DMS53 (cell line): Measurements from ENCODE around the gene RPL27A.

Source experiments
- DNase-seq: peaks from one replicate; lab custom pipeline; 2025; lab: John Stamatoyannopoulos, UW

RPL27A gene

GRCh38 chr11:8699903-8700302 is 17.3 kb downstream of the RPL27A start:
- peak; percentile 12 for DNase-seq

- DNase-seq, result no peak
Measured at GRCh38 chr11:8701891-8702597, 19.5 kb downstream of the RPL27A start.

DNA sequence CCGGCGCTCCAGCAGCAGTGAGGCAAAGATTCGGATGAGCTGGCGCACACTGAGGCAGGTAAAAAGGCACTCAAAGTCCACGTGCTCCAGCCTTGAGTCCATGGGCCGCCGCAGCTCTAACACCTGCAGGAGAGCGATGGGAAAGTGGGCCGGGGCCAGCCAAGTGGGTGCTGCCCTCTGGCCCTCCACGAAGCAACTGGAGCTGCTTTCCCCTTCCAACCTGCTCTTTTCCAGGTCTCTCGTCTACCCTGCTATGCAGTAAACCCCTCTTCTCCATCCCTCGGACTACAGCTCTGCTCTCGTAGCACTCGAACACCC is 20.0 kb downstream of the RPL27A start:
- no peak for DNase-seq

DNA sequence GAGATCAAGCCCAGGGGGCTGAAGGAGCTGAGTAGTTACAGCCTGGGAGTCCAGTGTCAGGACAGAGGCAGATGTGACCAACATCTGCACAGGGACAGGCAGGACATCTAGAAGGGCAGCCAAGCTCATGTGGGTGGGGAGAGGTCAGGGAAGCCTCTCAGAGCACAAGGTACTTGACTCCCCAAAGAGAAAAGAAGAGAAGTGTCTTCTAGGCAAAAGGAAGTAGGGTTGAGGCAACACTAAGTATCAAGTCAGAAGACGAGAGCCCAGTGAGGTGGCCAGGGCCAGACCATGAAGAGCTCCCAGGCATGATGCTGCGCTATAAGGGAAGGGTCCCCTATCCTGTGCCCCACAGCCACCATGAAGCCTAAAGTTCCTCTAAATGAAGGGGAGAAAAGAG is 21.5 kb downstream of the RPL27A start:
- no peak for DNase-seq

- no peak for DNase-seq
Measured at GRCh38 chr11:8705146-8705545, 22.6 kb downstream of the RPL27A start.

- DNase-seq, result no peak
Measured at GRCh38 chr11:8706673-8707432, 24.3 kb downstream of the RPL27A start.

DNA sequence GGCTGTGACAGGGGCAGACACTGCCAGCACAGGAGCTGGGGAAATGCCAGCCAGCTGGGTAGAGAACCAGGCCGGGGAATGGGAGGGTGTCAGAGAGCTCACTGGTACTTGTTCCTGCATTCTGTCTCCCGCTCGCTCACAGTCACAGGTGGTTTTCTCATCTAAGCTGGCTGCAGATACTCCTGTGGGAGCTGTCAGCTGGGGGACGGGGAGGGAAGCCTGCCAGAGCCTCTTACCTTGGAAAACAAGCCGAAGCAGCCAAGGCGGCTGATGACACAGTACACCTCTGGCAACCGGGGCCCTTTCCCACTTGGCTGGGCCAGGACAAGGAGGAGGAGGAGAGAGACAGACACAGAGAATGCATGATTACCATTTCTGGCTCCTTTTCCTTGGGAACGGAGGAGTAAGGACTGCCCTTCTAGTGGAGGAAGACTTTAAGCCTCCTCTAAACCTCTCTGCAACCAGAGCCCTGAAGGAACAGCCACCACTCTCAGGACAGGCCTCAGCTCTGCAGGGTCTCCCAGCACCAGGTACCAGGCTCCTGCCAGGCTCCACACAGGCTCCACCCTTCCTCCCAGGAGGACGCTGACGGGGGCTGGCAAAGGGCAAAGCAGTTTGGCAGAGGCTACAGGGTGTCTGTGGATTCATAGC is 25.1 kb downstream of the RPL27A start:
- DNase-seq, result no peak

DNA sequence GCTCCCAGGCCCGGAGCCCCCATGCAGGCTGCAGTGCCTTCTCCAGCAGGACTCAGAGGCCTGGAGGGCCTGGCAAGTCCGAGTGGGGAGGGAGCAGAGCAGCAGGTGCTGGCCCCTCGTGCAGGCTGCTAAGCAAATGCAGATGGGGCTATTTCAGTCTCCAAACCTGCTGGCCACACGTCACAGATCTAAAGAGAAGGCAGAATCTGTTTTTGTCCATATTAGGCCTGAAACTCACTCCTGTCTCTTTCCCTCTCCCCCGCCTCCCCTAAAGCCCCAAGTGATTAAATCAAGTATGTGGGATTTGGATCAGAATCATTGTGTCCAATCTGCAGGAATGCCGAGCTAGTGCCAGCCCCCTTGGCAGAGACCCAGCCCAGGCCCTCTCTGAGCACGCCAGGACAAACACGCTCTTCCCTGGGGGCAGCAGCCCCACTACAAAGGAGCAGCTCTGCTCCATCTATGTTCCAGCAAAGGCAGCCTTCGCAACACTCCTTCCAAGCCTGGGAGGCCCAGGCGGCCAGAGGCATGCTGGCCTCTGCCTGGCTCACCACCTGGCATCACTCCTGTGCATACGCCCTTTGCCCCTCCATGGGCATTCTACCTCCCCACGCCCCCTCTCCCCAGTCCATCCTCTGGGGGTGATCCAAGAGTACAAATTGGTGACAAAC is 26.5 kb downstream of the RPL27A start:
- DNase-seq, result no peak

- DNase-seq, result no peak
Measured at GRCh38 chr11:8709777-8710176, 27.2 kb downstream of the RPL27A start.

- DNase-seq, result no peak
Measured at GRCh38 chr11:8711895-8712442, 29.4 kb downstream of the RPL27A start.

DNA sequence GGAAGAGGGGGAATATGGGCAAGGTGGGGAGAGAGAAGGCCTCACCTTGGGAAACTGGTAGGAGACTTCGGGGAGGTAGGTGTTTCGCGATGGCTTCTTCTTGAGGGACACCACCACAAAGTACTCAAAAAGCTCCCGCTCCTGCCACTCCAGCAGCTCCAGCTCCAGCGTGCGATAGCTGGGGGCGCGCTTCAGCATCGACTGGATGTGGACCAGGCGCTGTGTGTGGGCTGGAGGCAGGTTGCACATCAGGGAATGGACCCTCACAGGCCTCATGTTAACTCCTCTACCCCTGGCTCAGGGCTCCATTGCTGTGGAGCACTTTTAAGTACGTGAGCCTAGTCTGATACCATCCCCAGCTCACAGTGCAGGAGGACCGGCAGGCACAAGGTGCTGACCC is 29.9 kb downstream of the RPL27A start:
- DNase-seq, result no peak

GRCh38 chr11:8713760-8714454 is 31.3 kb downstream of the RPL27A start:
- DNase-seq, result no peak

GRCh38 chr11:8714622-8715225 is 32.1 kb downstream of the RPL27A start:
- DNase-seq, result peak; percentile 23

- DNase-seq, result no peak
Measured at GRCh38 chr11:8715501-8715900, 32.9 kb downstream of the RPL27A start.

- peak; percentile 42 for DNase-seq
Measured at GRCh38 chr11:8717544-8717875, 34.9 kb downstream of the RPL27A start.

- peak; percentile 42 for DNase-seq
Measured at GRCh38 chr11:8717876-8718753, 35.5 kb downstream of the RPL27A start.

- DNase-seq, result no peak
Measured at GRCh38 chr11:8719211-8719649, 36.6 kb downstream of the RPL27A start.

- DNase-seq, result no peak
Measured at GRCh38 chr11:8719721-8720120, 37.1 kb downstream of the RPL27A start.

DNA sequence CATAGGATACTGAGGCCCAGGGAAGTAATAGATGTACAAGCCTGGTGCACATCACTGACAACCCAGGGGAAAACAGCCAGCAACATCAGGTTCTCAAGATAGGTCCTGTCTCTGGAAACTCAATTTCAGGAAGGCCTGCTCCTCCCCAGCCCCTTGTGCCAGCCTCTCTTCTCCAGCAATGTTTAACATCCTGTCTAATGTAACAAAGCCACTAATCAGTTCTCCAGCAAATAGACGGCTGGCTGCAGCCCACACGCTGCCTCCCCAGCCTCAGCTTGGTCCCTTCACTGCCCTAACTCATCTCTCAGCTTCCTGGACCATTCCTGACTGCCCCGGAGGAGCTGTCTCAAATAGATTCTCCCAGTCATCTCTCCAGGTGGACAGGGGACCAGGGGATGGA is 37.8 kb downstream of the RPL27A start:
- no peak for DNase-seq

GRCh38 chr11:8720868-8721608 is 38.4 kb downstream of the RPL27A start:
- DNase-seq, result peak; percentile 82
